CD4-positive, alpha-beta memory T cell (primary cell): ENCODE measurements around the gene RGL4. TPM values are rescaled to one million over a fixed set of nuclear protein-coding genes. Genes with fewer than 3 reads are reported as not detected.
"Not testable (repeated sequence)": the region's sequence is repeated elsewhere in the genome, so short reads cannot be mapped to it uniquely, and the experiment has no call there.

Source experiments
- CTCF ChIA-PET: fragments of 350-600 bp; sonication (Branson Sonifier 250); formaldehyde crosslinking; loops from one replicate; lab custom pipeline; 2021; ENCODE audit warnings: inconsistent platforms; ENCODE audit not compliant: partially characterized antibody; lab: Charles Lee
- POLR2A ChIA-PET: fragments of 350-600 bp; sonication (Branson Sonifier 250); formaldehyde crosslinking; loops from one replicate; lab custom pipeline; 2021; ENCODE audit not compliant: partially characterized antibody; lab: Charles Lee
- DNase-seq, 5 donors: peaks; one replicate each; pipeline versions ENCODE4 v3.0.0 to v3.0.0-alpha.2; 2020 to 2022; ENCODE audit warnings: mixed read lengths in 1 of 5
- H3K27ac ChIP-seq: one replicate; pipeline ENCODE4 v1.7.0; 2013; ENCODE audit warnings: low read depth, low read length
- H3K27me3 ChIP-seq: 2 replicates; pipeline ENCODE4 v1.7.0; 2013; ENCODE audit warnings: mild to moderate bottlenecking, low read length, moderate library complexity; ENCODE audit not compliant: insufficient read depth
- H3K36me3 ChIP-seq: 2 replicates; pipeline ENCODE4 v1.7.0; 2013; ENCODE audit warnings: mild to moderate bottlenecking, low read length, moderate library complexity; ENCODE audit not compliant: insufficient read depth
- H3K4me1 ChIP-seq: 2 replicates; pipeline ENCODE4 v1.7.0; 2013; ENCODE audit warnings: mild to moderate bottlenecking, low read length, moderate library complexity; ENCODE audit not compliant: insufficient read depth
- H3K4me3 ChIP-seq, 2 donors: one replicate each; pipeline ENCODE4 v1.7.0; 2013; ENCODE audit warnings: low read length in 2 of 2, mild to moderate bottlenecking in 1 of 2
- H3K9me3 ChIP-seq, 2 donors: one replicate each; pipeline ENCODE4 v1.7.0; 2013; ENCODE audit warnings: low read length in 2 of 2, control low read depth in 1 of 2; ENCODE audit not compliant: control insufficient read depth in 1 of 2
- H3K27ac Mint-ChIP-seq, 7 donors: one replicate each; pipeline ENCODE4 v1.8.0; 2020 to 2021; ENCODE audit warnings: mixed read lengths in 7 of 7, mild to moderate bottlenecking in 6 of 7, inconsistent platforms in 3 of 7, moderate library complexity in 3 of 7
- H3K27me3 Mint-ChIP-seq, 2 donors: one replicate each; pipeline ENCODE4 v1.8.0; 2020 to 2021; ENCODE audit warnings: mixed read lengths in 2 of 2
- H3K36me3 Mint-ChIP-seq, 2 donors: one replicate each; pipeline ENCODE4 v1.8.0; 2020 to 2021; ENCODE audit warnings: mixed read lengths in 2 of 2, inconsistent platforms in 1 of 2, mild to moderate bottlenecking in 1 of 2
- H3K4me1 Mint-ChIP-seq, 4 donors: one replicate each; pipeline ENCODE4 v1.8.0; 2020 to 2021; ENCODE audit warnings: mixed read lengths in 4 of 4, mild to moderate bottlenecking in 1 of 4
- H3K4me3 Mint-ChIP-seq, 8 donors: one replicate each; pipeline ENCODE4 v1.8.0; 2020 to 2021; ENCODE audit warnings: mixed read lengths in 8 of 8, mild to moderate bottlenecking in 7 of 8, moderate library complexity in 6 of 8, inconsistent platforms in 3 of 8
- H3K9me3 Mint-ChIP-seq, 8 donors: one replicate each; pipeline ENCODE4 v1.8.0; 2020 to 2021; ENCODE audit warnings: mixed read lengths in 8 of 8, mild to moderate bottlenecking in 5 of 8, inconsistent platforms in 3 of 8, moderate library complexity in 1 of 8
- intact Hi-C: fragments of 100-400 bp; cut with micrococcal nuclease; formaldehyde crosslinking; loops from one replicate; pipeline ENCODE4 v1.15.1; 2023
- polyA plus RNA-seq, 2 donors: library from polyadenylated mRNA; unstranded; fragments of 300-500 nt; fragmentation: Illumina TruSeq; gene quantifications; one replicate each; pipeline ENCODE4 v1.2.3, GENCODE V29; 2021
- total RNA-seq, 2 experiments: library from RNA; stranded (reverse); gene quantifications; one replicate each; pipeline ENCODE4 v1.2.3, GENCODE V29; 2021

RGL4 gene
- total and polyA plus RNA-seq, 4 experiments from 2014 or later = 7.2 to 64.9 (median 34.1) TPM

DNA sequence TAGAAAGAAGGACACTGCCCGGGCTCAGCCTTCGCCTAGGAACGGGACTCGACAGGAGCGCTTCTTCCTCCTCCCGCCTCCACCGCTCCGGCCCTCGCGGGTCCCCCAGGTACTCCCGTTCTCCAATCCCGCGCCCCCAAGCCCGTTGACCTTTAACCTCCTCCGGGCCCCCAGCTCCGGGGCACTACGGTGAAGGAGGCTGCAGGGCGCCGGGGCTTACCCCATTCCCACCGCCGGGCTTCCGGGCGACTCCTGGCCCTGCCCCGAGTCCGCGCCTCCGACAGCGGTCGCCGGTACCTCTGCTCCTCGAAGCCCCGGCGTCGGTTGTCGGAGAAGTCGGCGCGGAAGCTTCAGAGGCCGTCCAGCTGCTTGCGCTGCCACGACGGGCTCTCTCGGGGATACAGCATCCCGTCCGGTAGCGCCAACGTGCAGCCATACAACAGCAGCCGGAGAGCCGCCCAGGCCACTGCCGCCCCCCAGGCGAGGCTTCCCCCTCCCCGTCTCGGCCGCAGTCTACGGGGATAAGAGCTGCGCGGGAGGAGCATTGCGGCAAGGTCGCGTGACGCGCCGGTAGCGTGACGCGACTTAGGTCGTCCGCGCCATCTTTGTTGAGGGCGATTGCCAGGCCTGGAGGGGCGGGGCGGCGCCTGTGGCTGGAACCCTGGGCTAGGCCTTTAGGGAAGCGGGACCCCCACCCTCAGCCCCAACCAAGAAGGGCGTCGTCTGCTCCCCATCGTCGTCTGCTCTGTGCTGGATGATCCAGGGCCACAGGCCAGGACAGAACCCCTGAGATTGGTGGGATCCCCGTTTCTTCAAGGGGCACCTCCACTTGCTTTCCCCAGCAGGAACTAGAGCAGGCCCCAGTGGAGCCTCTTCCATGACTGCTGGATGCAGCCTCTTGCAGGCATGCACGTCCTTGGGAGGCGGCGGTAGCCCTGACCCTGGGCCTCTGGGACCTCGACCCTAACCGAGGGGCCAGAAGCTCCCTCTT lies 26.3 kb downstream of the RGL4 start:
- Histone ChIP-seq H3K36me3 (peaks cover 20% of the 10 kb centered on the region), H3K27me3 (no peaks in the 10 kb centered on the region), H3K27ac (peak overlapping the region; percentile 77), H3K9me3 (no peaks in the 10 kb centered on the region), H3K4me3 (peak overlapping the region; percentile 62 to 69), H3K4me1 (peaks cover 21% of the 10 kb centered on the region)
- Mint-ChIP-seq H3K4me3 (peak overlapping the region; percentile 73 to 87 (median 84)), H3K27me3 (no peaks in the 10 kb centered on the region), H3K9me3 (no peaks in the 10 kb centered on the region), H3K36me3 (peaks cover 6 to 18% of the 10 kb centered on the region in 2 donors), H3K4me1 (peaks cover 7 to 28% (median 13%) of the 10 kb centered on the region in 4 donors), H3K27ac (peak overlapping the region; percentile 60 to 93 (median 87))
- DNase-seq = peak; percentile 77 to 83 (median 81)
- POLR2A ChIA-PET = interaction anchor here (0.7 to 3.2 kb wide), 9 partner anchors 15 to 197 kb away, joined by 3 to 76 read pairs (median 4); partner anchors contain the start of genes SLC2A11, SMARCB1, VPREB3 and ZNF70
- CTCF ChIA-PET = interaction anchor here (1.4 to 2.4 kb wide), 2 partner anchors 21 to 132 kb away, joined by 7 to 8 read pairs; no protein-coding TSS in a partner anchor
- intact Hi-C loops = loop anchor here (2.0 to 5.0 kb wide), 4 partner anchors 20 to 120 kb away; partner anchors contain the start of genes DERL3, SMARCB1, VPREB3 and ZNF70

DNA sequence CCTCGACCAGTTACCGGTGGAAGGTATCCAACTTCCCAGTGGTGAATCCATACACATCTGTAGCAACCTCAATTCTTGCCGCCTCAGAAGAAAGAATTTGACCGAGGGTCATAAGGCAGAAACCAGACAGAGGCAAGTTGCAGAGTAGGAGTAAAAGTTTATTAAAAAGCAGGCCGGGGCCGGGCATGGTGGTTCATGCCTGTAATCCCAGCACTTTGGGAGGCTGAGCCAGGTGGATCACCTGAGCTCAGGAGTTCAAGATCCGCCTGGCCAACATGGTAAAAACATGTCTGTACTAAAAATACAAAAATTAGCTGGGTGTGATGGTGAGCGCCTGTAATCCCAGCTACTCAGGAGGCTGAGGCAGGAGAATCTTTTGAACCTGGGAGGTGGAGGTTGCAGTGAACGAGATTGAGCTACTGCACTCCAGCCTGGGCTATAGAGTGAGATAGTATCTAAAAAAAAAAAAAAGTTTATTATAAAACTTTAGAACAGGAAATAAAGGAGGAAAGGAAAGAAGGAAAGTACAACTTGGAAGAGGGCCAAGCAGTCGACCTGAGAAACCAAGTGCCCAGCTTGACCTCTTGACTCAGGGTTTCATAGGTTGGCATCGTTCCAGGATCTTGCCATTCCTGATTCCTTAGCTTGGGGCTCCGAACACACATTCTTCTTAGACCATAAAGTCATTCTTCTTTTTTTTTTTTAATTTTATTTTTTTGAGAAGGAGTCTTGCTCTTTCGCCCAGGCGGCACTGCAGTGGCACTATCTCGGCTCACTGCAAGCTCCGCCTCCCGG lies 27.8 kb downstream of the RGL4 start:
- Histone ChIP-seq H3K4me3 (no peak overlapping the region), H3K27me3 (no peaks in the 10 kb centered on the region), H3K36me3 (peaks cover 10% of the 10 kb centered on the region), H3K4me1 (peaks cover 21% of the 10 kb centered on the region), H3K27ac (no peak overlapping the region), H3K9me3 (no peaks in the 10 kb centered on the region)
- intact Hi-C loops = loop anchor here (5.0 kb wide), 3 partner anchors 34 to 119 kb away; partner anchors contain the start of genes DERL3, SMARCB1, VPREB3 and ZNF70
- DNase-seq = no peak
- peaks cover 7 to 28% (median 13%) of the 10 kb centered on the region in 4 donors for H3K4me1 Mint-ChIP-seq
- peaks cover 0 to 2% of the 10 kb centered on the region in 2 donors for H3K27me3 Mint-ChIP-seq
- H3K27ac Mint-ChIP-seq = peak overlapping the region in 2 of 7 donors; percentile 63 to 75
- H3K9me3 Mint-ChIP-seq = peaks cover 0 to 2% (median 0%) of the 10 kb centered on the region in 8 donors
- H3K4me3 Mint-ChIP-seq = peak overlapping the region in 5 of 8 donors; percentile 15 to 54 (median 34)
- peaks cover 6 to 10% of the 10 kb centered on the region in 2 donors for H3K36me3 Mint-ChIP-seq
- ChIA-PET CTCF (interaction anchor here (0.6 to 0.9 kb wide), 2 partner anchors 32 to 39 kb away, joined by 3 read pairs; partner anchors contain the start of gene ZNF70), POLR2A (interaction anchor here (1.0 to 3.2 kb wide), 4 partner anchors 21 to 69 kb away, joined by 3 to 76 read pairs (median 10); partner anchors contain the start of genes SMARCB1 and ZNF70)

GRCh38 chr22:23720855-23721254 lies 30.0 kb downstream of the RGL4 start:
- H3K27me3 Mint-ChIP-seq = peaks cover 0 to 6% of the 10 kb centered on the region in 2 donors
- H3K4me3 ChIP-seq = no peak overlapping the region
- H3K36me3 Mint-ChIP-seq = no peaks in the 10 kb centered on the region
- no peaks in the 10 kb centered on the region for H3K36me3 ChIP-seq
- POLR2A ChIA-PET = no interaction called here
- no peak for DNase-seq
- H3K9me3 Mint-ChIP-seq = peaks cover 0 to 2% (median 0%) of the 10 kb centered on the region in 8 donors
- no peak overlapping the region for H3K27ac ChIP-seq
- H3K27me3 ChIP-seq = no peaks in the 10 kb centered on the region
- no peaks in the 10 kb centered on the region for H3K9me3 ChIP-seq
- no peak overlapping the region for H3K4me3 Mint-ChIP-seq
- intact Hi-C loops = no loop called here
- peaks cover 12% of the 10 kb centered on the region for H3K4me1 ChIP-seq
- CTCF ChIA-PET = interaction anchor here (0.8 to 1.5 kb wide), 2 partner anchors 46 to 126 kb away, joined by 3 read pairs; no protein-coding TSS in a partner anchor
- H3K27ac Mint-ChIP-seq = no peak overlapping the region
- H3K4me1 Mint-ChIP-seq = peaks cover 4 to 13% (median 5%) of the 10 kb centered on the region in 4 donors

DNA sequence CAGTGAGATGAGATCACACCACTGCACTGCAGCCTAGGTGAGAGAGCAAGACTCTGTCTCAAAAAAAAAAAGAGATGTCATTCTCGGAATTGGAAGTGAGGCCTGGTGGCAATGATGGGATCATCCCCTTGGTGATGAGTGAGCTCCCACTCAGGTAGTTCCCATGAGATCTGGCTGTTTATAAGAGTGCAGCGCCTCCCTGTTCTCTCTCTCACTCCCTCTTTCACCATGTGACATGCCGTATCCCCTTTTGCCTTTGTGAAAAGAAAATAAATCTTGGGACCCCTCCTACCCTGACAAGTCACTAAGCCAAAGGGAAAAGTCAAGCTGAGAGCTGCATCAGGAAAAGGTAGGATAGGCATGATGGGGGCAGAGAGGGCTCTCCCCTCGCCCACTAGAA lies 31.3 kb downstream of the RGL4 start:
- intact Hi-C loops = no loop called here
- H3K27ac ChIP-seq = no peak overlapping the region
- DNase-seq = no peak
- H3K27me3 ChIP-seq = no peaks in the 10 kb centered on the region
- H3K9me3 ChIP-seq = no peaks in the 10 kb centered on the region
- H3K4me1 Mint-ChIP-seq = peaks cover 2 to 5% (median 3%) of the 10 kb centered on the region in 4 donors
- H3K4me1 ChIP-seq = peaks cover 4% of the 10 kb centered on the region
- no peaks in the 10 kb centered on the region for H3K36me3 ChIP-seq
- H3K4me3 Mint-ChIP-seq = no peak overlapping the region
- no peak overlapping the region for H3K27ac Mint-ChIP-seq
- ChIA-PET CTCF (no interaction called here), POLR2A (no interaction called here)
- no peak overlapping the region for H3K4me3 ChIP-seq
- H3K9me3 Mint-ChIP-seq = peaks cover 0 to 2% (median 0%) of the 10 kb centered on the region in 8 donors
- H3K27me3 Mint-ChIP-seq = peaks cover 5 to 9% of the 10 kb centered on the region in 2 donors
- H3K36me3 Mint-ChIP-seq = no peaks in the 10 kb centered on the region

DNA sequence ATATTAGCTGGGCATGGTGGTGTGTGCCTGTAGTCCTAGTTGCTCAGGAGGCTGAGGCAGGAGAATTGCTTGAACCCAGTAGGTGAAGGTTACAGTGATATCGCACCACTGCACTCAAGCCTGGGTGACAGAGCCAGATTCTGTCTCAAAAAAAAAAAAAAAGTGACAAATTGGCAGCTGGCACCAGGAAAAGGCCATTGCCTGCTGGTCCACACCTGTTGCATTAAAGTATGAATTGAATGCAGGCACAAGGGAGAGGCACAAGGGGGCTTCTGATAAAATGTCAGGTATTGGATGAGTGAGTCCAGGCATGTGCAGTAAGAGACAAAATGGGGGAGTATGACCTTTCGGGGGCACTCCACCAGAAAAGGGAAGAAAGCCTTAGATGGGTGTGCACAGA lies 31.9 kb downstream of the RGL4 start:
- intact Hi-C loops = no loop called here
- ChIA-PET CTCF (no interaction called here), POLR2A (no interaction called here)

GRCh38 chr22:23728108-23728507 lies 37.3 kb downstream of the RGL4 start:
- POLR2A ChIA-PET = not testable (repeated sequence)

More for the DNA sequence above, 31.9 kb downstream of the RGL4 start:
- no peaks in the 10 kb centered on the region for H3K4me1 ChIP-seq
- no peaks in the 10 kb centered on the region for H3K36me3 ChIP-seq
- Mint-ChIP-seq H3K27ac (no peak overlapping the region), H3K27me3 (peaks cover 5 to 9% of the 10 kb centered on the region in 2 donors), H3K36me3 (no peaks in the 10 kb centered on the region), H3K9me3 (peaks cover 0 to 2% (median 0%) of the 10 kb centered on the region in 8 donors), H3K4me3 (no peak overlapping the region), H3K4me1 (no peaks in the 10 kb centered on the region)
- no peak for DNase-seq
- H3K9me3 ChIP-seq = no peaks in the 10 kb centered on the region
- no peak overlapping the region for H3K4me3 ChIP-seq
- no peak overlapping the region for H3K27ac ChIP-seq
- H3K27me3 ChIP-seq = no peaks in the 10 kb centered on the region

More at GRCh38 chr22:23728108-23728507, 37.3 kb downstream of the RGL4 start:
- H3K4me1 Mint-ChIP-seq, H3K27me3 ChIP-seq, H3K27ac ChIP-seq, H3K36me3 Mint-ChIP-seq, CTCF ChIA-PET, H3K36me3 ChIP-seq, H3K9me3 Mint-ChIP-seq, H3K9me3 ChIP-seq, DNase-seq, H3K27ac Mint-ChIP-seq, H3K4me3 Mint-ChIP-seq, intact Hi-C loops, H3K4me1 ChIP-seq, H3K4me3 ChIP-seq: not testable (repeated sequence)
- H3K27me3 Mint-ChIP-seq = peaks cover 5 to 11% of the 10 kb centered on the region in 2 donors
